ENCODE results near the gene CREB1.

DNA sequence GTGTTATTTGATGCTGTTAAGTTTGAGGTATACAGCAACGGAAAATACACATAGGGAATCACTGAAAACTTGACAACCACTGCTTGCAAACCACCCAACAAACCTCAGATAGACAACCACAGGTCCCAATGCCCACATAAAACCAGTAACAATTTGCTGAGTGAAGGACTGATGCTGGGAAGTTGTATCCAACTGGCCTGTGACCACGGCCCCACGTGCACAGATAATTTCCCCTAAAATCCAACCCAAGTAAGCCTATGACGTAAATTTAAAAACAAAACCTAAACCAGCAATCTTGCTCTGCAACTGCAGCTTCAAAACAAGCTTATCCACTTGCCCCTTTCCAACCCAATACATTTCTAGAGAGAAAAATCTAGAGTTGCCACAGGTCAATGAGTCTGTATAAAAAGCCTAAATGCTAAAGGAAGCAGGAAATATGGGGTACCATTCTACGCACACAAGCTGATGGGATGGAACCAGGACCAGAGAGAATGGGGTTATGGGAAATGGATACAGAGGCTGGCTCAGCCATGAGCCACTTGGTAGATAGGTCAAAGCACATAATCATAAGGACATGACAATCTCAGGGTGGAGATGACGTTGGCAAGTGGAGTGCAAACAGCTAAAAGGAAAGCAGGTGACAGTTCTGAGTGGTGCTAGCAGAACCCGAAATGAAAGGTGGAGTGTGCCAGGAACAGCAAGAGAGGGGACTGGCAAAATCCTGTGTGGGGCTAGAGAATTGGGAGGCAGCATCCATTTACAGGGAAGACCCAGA lies 27.8 kb upstream of the CREB1 start:
- TF ChIP-seq, protein P1, sequence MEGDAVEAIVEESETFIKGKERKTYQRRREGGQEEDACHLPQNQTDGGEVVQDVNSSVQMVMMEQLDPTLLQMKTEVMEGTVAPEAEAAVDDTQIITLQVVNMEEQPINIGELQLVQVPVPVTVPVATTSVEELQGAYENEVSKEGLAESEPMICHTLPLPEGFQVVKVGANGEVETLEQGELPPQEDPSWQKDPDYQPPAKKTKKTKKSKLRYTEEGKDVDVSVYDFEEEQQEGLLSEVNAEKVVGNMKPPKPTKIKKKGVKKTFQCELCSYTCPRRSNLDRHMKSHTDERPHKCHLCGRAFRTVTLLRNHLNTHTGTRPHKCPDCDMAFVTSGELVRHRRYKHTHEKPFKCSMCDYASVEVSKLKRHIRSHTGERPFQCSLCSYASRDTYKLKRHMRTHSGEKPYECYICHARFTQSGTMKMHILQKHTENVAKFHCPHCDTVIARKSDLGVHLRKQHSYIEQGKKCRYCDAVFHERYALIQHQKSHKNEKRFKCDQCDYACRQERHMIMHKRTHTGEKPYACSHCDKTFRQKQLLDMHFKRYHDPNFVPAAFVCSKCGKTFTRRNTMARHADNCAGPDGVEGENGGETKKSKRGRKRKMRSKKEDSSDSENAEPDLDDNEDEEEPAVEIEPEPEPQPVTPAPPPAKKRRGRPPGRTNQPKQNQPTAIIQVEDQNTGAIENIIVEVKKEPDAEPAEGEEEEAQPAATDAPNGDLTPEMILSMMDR (IDR thresholded peaks at IDR 0.05) = no peak
- TF ChIP-seq EZH2 (IDR thresholded peaks at IDR 0.05; ENCODE audit: borderline replicate concordance, insufficient read depth, low read depth, low read length, poor library complexity, severe bottlenecking) = no peak

Data from B cell (primary cell).